A549 (cell line): ENCODE results near the gene ARHGAP42. TPM values are rescaled to one million over a fixed set of nuclear protein-coding genes. Genes with fewer than 3 reads are reported as not detected.
A peak's percentile ranks its signal among the peaks of the same experiment; 100 is the strongest.

Experiments
- ATAC-seq, 2 experiments: fragments of 200-7000 bp in 1 of 2; fragments of >200 bp in 1 of 2; cut with Nextera tagmentation in 1 of 2; cut with Tn5 transposase in 1 of 2; 3 replicates each; pipeline versions ENCODE4 v1.8.0 to v1.9.1; 2018 to 2020; ENCODE audit warnings: mild to moderate bottlenecking in 1 of 2, moderate library complexity in 1 of 2
- CTCF ChIA-PET: fragments of 300-600 bp; sonication (Branson Sonifier 250); formaldehyde crosslinking; extraction: SDS; loops from one replicate; lab custom pipeline; 2021; ENCODE audit warnings: antibody characterized with exemption, inconsistent platforms; lab: Yijun Ruan, JAX
- POLR2A ChIA-PET: fragments of 350-600 bp; formaldehyde crosslinking; extraction: SDS; loops from one replicate; lab custom pipeline; 2021; ENCODE audit warnings: antibody characterized with exemption, inconsistent platforms; lab: Yijun Ruan, JAX
- DNase-seq, 2 experiments: peaks; one replicate each; pipeline versions ENCODE4 v3.0.0 to v3.0.0-alpha.2; 2011 to 2016; ENCODE audit warnings: low read depth in 1 of 2, low spot score in 1 of 2
- FAIRE-seq: peaks from 2 replicates; lab custom pipeline; 2011; peaks lifted over from hg19 to GRCh38; lab: Jason Lieb, UNC
- H3K27ac ChIP-seq, 2 experiments: fragments of >200 bp; sonication (Bioruptor Twin); formaldehyde crosslinking; 3 replicates each; pipeline ENCODE4 v1.5.1; 2016 to 2017
- H3K4me1 ChIP-seq: fragments of >200 bp; sonication (Bioruptor Twin); formaldehyde crosslinking; 3 replicates; pipeline ENCODE4 v1.6.1; 2016
- H3K4me2 ChIP-seq: fragments of >200 bp; sonication (Bioruptor Twin); formaldehyde crosslinking; 3 replicates; pipeline ENCODE4 v1.6.1; 2016
- H3K4me3 ChIP-seq: fragments of >200 bp; sonication (Bioruptor Twin); formaldehyde crosslinking; 3 replicates; pipeline ENCODE4 v1.5.1; 2016
- H3K9me3 ChIP-seq: fragments of >200 bp; sonication (Bioruptor Twin); formaldehyde crosslinking; 3 replicates; pipeline ENCODE4 v1.6.1; 2016
- CHD4 ChIP-seq: fragments of 200-600 bp; sonication (generic); IDR thresholded peaks from 2 replicates; pipeline ENCODE4 v1.6.1; 2016; ENCODE audit warnings: antibody characterized with exemption, mild to moderate bottlenecking, borderline replicate concordance
- CTCF ChIP-seq: fragments of >200 bp; sonication (Bioruptor Twin); formaldehyde crosslinking; IDR thresholded peaks from 3 replicates; pipeline ENCODE4 v1.5.1; 2016
- E2F6 ChIP-seq: IDR thresholded peaks from 2 replicates; pipeline ENCODE4 v1.6.1; 2012; ENCODE audit warnings: low read depth, borderline replicate concordance
- ESRRA ChIP-seq: fragments of 150-350 bp; IDR thresholded peaks from 2 replicates; pipeline ENCODE4 v1.6.1; 2014; ENCODE audit warnings: mild to moderate bottlenecking, low read length, borderline replicate concordance
- FOXS1 ChIP-seq: fragments of 250-450 bp; sonication (Bioruptor Pico); IDR thresholded peaks from 2 replicates; pipeline ENCODE4 v1.5.0; 2020; ENCODE audit warnings: mild to moderate bottlenecking, moderate library complexity
- GATA3 ChIP-seq: IDR thresholded peaks from 2 replicates; pipeline ENCODE4 v1.6.1; 2012; ENCODE audit warnings: borderline replicate concordance
- HES2 ChIP-seq: fragments of >200 bp; sonication (Bioruptor Twin); formaldehyde crosslinking; IDR thresholded peaks from 2 replicates; pipeline ENCODE4 v1.6.1; 2016
- HOXB5 ChIP-seq: fragments of 250-450 bp; sonication (Bioruptor Pico); IDR thresholded peaks from 2 replicates; pipeline ENCODE4 v1.5.0; 2020; ENCODE audit warnings: mild to moderate bottlenecking, moderate library complexity
- JUNB ChIP-seq: fragments of >200 bp; sonication (Bioruptor Twin); formaldehyde crosslinking; IDR thresholded peaks from 2 replicates; pipeline ENCODE4 v1.6.1; 2016
- KDM5A ChIP-seq: fragments of 200-600 bp; sonication (generic); IDR thresholded peaks from 2 replicates; pipeline ENCODE4 v1.6.1; 2016; ENCODE audit warnings: antibody characterized with exemption, mild to moderate bottlenecking
- MAFK ChIP-seq: fragments of 450-650 bp; IDR thresholded peaks from 2 replicates; pipeline ENCODE4 v1.6.1; 2014; ENCODE audit not compliant: partially characterized antibody
- NFE2L2 ChIP-seq: fragments of 150-350 bp; conservative IDR thresholded peaks from 2 replicates; pipeline ENCODE4 v1.6.1; 2014; ENCODE audit warnings: low read length
- RAD21 ChIP-seq, 2 experiments: fragments of >200 bp in 1 of 2; sonication (Bioruptor Twin) in 1 of 2; formaldehyde crosslinking in 1 of 2; IDR thresholded peaks in 1 of 2; conservative IDR thresholded peaks in 1 of 2; 2 replicates in 1 of 2; 3 replicates in 1 of 2; pipeline ENCODE4 v1.6.1; 2012 to 2018; ENCODE audit warnings: inconsistent platforms in 1 of 2
- REST ChIP-seq: fragments of 200-600 bp; sonication (generic); IDR thresholded peaks from 2 replicates; pipeline ENCODE4 v1.6.1; 2016; ENCODE audit warnings: antibody characterized with exemption, mild to moderate bottlenecking, moderate library complexity
- RFX5 ChIP-seq: fragments of 450-650 bp; IDR thresholded peaks from 2 replicates; pipeline ENCODE4 v1.7.1; 2014; ENCODE audit warnings: antibody characterized with exemption, mild to moderate bottlenecking, moderate library complexity
- ZFP36 ChIP-seq: fragments of 450-650 bp; IDR thresholded peaks from 2 replicates; pipeline ENCODE4 v1.6.1; 2014; ENCODE audit warnings: borderline replicate concordance; ENCODE audit not compliant: partially characterized antibody
- WGBS: methylation state at CpG from one replicate; pipeline ENCODE4 v1.1.6; 2017; ENCODE audit errors: missing lambda C conversion rate; 5-methylcytosine and 5-hydroxymethylcytosine counted together
- polyA plus RNA-seq, 4 experiments: library from polyadenylated mRNA; depleted of rRNA in 3 of 4; stranded (reverse); fragments of >200 nt; fragmentation: RNase III in 1 of 4; extraction: RNeasy Plus Mini Kit Qiagen cat#74134 plus additional on column Dnase treatment in 1 of 4; gene quantifications; 2 replicates in 3 of 4; 3 replicates in 1 of 4; pipeline ENCODE4 v1.2.3, GENCODE V29; 2011 to 2017

Gene ARHGAP42
- polyA plus RNA-seq, 2 of the 4 experiments (the other 2 are of a cell fraction) = 5.1 to 17.0 TPM

GRCh38 chr11:100978939-100979338 is 291.9 kb downstream of the ARHGAP42 start (continued):
- no peak for TF ChIP-seq MAFK
- no peak for TF ChIP-seq RFX5
- TF ChIP-seq HOXB5 (CRISPR knock-in tag) = no peak

- 0 out of 6 replicates have a peak, but pooled peaks of 1 of the 2 experiments have one; percentile 35 for ATAC-seq
- peak; percentile 1 to 33 for DNase-seq
- CTCF ChIA-PET = interaction anchor here (0.7 to 2.3 kb wide), 3 partner anchors 9 to 456 kb away, joined by 3 to 9 read pairs (median 4); no protein-coding TSS in a partner anchor
Measured at GRCh38 chr11:100980156-100980555, 293.1 kb downstream of the ARHGAP42 start.

GRCh38 chr11:100981196-100981824 is 294.2 kb downstream of the ARHGAP42 start:
- Histone ChIP-seq H3K9me3 (no peaks in the 10 kb centered on the region), H3K4me1 (no peaks in the 10 kb centered on the region), H3K4me2 (no peak overlapping the region), H3K4me3 (no peak overlapping the region), H3K27ac (no peak overlapping the region)
- CTCF ChIA-PET = interaction anchor here (0.9 to 2.3 kb wide), 2 partner anchors 26 to 454 kb away, joined by 3 to 9 read pairs; no protein-coding TSS in a partner anchor
- 100% methylated on average over 1 of the region's 1 CpG for WGBS
- FAIRE-seq = no peak
- DNase-seq = no peak
- POLR2A ChIA-PET = no interaction called here
- no peak for ATAC-seq
- TF ChIP-seq NFE2L2 (no peak), MAFK (no peak), CHD4 (no peak), REST (no peak), JUNB (no peak), GATA3 (no peak), ESRRA (no peak), E2F6 (no peak)

More at GRCh38 chr11:100980156-100980555, 293.1 kb downstream of the ARHGAP42 start:
- no peak for TF ChIP-seq HES2
- peak; percentile 36; the same call in 2 of the 3 replicates for TF ChIP-seq CTCF
- peak; percentile 33 to 40; a peak in 4 of 5 replicates for TF ChIP-seq RAD21 (conservative IDR thresholded peaks at IDR 0.05 in 1 of 2, IDR thresholded peaks at IDR 0.05 in 1 of 2)
- TF ChIP-seq FOXS1 (CRISPR knock-in tag) = no peak
- TF ChIP-seq ZFP36 = no peak
- TF ChIP-seq REST = no peak
- TF ChIP-seq KDM5A = no peak
- no peak overlapping the region for H3K4me3 ChIP-seq
- no peaks in the 10 kb centered on the region for H3K9me3 ChIP-seq
- no peak overlapping the region for H3K27ac ChIP-seq
- WGBS = 68% methylated on average over 3 of the region's 3 CpGs
- POLR2A ChIA-PET = no interaction called here
- FAIRE-seq = no peak
- H3K4me1 ChIP-seq = no peaks in the 10 kb centered on the region
- no peak overlapping the region for H3K4me2 ChIP-seq
